ENCODE data around the gene EFNB2.
A peak's percentile ranks its signal among the peaks of the same experiment; 100 is the strongest.

The EFNB2 gene

GRCh38 chr13:106471957-106472543 is 63.4 kb downstream of the EFNB2 start (continued):
- TF ChIP-seq PRDM4 (tag by site-specific recombination; IDR thresholded peaks at IDR 0.05) (no peak), ZNF585B (tag by site-specific recombination; IDR thresholded peaks at IDR 0.05) (no peak), ZNF792 (tag by site-specific recombination; IDR thresholded peaks at IDR 0.05) (no peak), TSHZ1 (tag by site-specific recombination; IDR thresholded peaks at IDR 0.05; ENCODE audit: borderline replicate concordance) (no peak), MEIS1 (CRISPR knock-in tag; IDR thresholded peaks at IDR 0.05; ENCODE audit: borderline replicate concordance) (no peak), ZNF707 (tag by site-specific recombination; IDR thresholded peaks at IDR 0.05) (no peak), ZNF335 (tag by site-specific recombination; conservative IDR thresholded peaks at IDR 0.05) (peak; percentile 39), ZXDB (tag by site-specific recombination; IDR thresholded peaks at IDR 0.05) (no peak), ZNF791 (tag by site-specific recombination; IDR thresholded peaks at IDR 0.05) (no peak), ZFP37 (tag by site-specific recombination; IDR thresholded peaks at IDR 0.05) (peak; percentile 33; the same call in 1 of the 2 replicates), ZNF544 (tag by site-specific recombination; IDR thresholded peaks at IDR 0.05) (no peak), KLF8 (tag by site-specific recombination; IDR thresholded peaks at IDR 0.05) (no peak), ATF2 (tag by site-specific recombination; IDR thresholded peaks at IDR 0.05; ENCODE audit: low read depth) (no peak), ZNF221 (tag by site-specific recombination; IDR thresholded peaks at IDR 0.05; ENCODE audit: borderline replicate concordance) (no peak), HOXA7 (CRISPR knock-in tag; IDR thresholded peaks at IDR 0.05; ENCODE audit: borderline replicate concordance) (no peak), ZFP41 (tag by site-specific recombination; IDR thresholded peaks at IDR 0.05; ENCODE audit: borderline replicate concordance) (no peak), ZNF518A (tag by site-specific recombination; conservative IDR thresholded peaks at IDR 0.05; ENCODE audit: low read depth) (no peak), ZNF658 (tag by site-specific recombination; IDR thresholded peaks at IDR 0.05) (no peak), ZNF48 (tag by site-specific recombination; IDR thresholded peaks at IDR 0.05) (no peak), BCL11A (tag by site-specific recombination; IDR thresholded peaks at IDR 0.05; ENCODE audit: low read depth) (no peak), OVOL3 (tag by site-specific recombination; IDR thresholded peaks at IDR 0.05) (no peak), SCRT1 (tag by site-specific recombination; IDR thresholded peaks at IDR 0.05; ENCODE audit: borderline replicate concordance) (no peak), ZNF157 (tag by site-specific recombination; IDR thresholded peaks at IDR 0.05) (no peak), GLIS1 (tag by site-specific recombination; IDR thresholded peaks at IDR 0.05) (no peak; the same call in 1 of the 2 replicates), ZNF341 (tag by site-specific recombination; IDR thresholded peaks at IDR 0.05; ENCODE audit: low read depth) (no peak), ZNF596 (tag by site-specific recombination; IDR thresholded peaks at IDR 0.05) (no peak), ZNF548 (tag by site-specific recombination; IDR thresholded peaks at IDR 0.05) (no peak), ZSCAN18 (tag by site-specific recombination; IDR thresholded peaks at IDR 0.05) (no peak)
